T-helper 1 cell (primary cell): Measurements from ENCODE around the gene NUP37.
"Not testable (repeated sequence)": the region's sequence is repeated elsewhere in the genome, so short reads cannot be mapped to it uniquely, and the experiment has no call there.

Experiments used
- DNase-seq, 5 donors: peaks; one replicate each; pipeline ENCODE4 v3.0.0-alpha.2; 2012 to 2020

NUP37 gene

GRCh38 chr12:102089228-102089835 is 30.6 kb downstream of the NUP37 start:
- DNase-seq, result not testable (repeated sequence)

- no peak for DNase-seq
Observed at GRCh38 chr12:102080842-102081241, 39.1 kb downstream of the NUP37 start.

- DNase-seq, result not testable (repeated sequence)
Observed at GRCh38 chr12:102072092-102072491, 47.8 kb downstream of the NUP37 start.

GRCh38 chr12:102069707-102070106 is 50.2 kb downstream of the NUP37 start:
- no peak for DNase-seq

- no peak for DNase-seq
Observed at GRCh38 chr12:102067574-102068258, 52.2 kb downstream of the NUP37 start.

GRCh38 chr12:102064476-102064875 is 55.4 kb downstream of the NUP37 start:
- no peak for DNase-seq

- no peak for DNase-seq
Observed at GRCh38 chr12:102063069-102063468, 56.8 kb downstream of the NUP37 start.

- DNase-seq, result no peak
Observed at GRCh38 chr12:102062419-102062806, 57.5 kb downstream of the NUP37 start.

GRCh38 chr12:102061560-102062418 is 58.1 kb downstream of the NUP37 start, which contains the start of gene WASHC3:
Gene WASHC3 (minus strand): TSS chr12:102061991. CDS start chr12:102061962, 29 bp downstream.
- peak; percentile 83 to 95 (median 91) for DNase-seq

- peak in 1 of 5 donors; percentile 65 for DNase-seq
Observed at GRCh38 chr12:102061096-102061559, 58.8 kb downstream of the NUP37 start.

- DNase-seq, result peak in 1 of 5 donors; percentile 76
Observed at GRCh38 chr12:102059343-102059742, 60.6 kb downstream of the NUP37 start.

GRCh38 chr12:102054345-102054744 is 65.6 kb downstream of the NUP37 start:
- no peak for DNase-seq

- no peak for DNase-seq
Observed at GRCh38 chr12:102053062-102053349, 66.9 kb downstream of the NUP37 start.

GRCh38 chr12:102052192-102053061 is 67.5 kb downstream of the NUP37 start:
- DNase-seq, result no peak

- DNase-seq, result no peak
Observed at GRCh38 chr12:102051431-102051965, 68.4 kb downstream of the NUP37 start.

- no peak for DNase-seq
Observed at GRCh38 chr12:102050660-102051430, 69.1 kb downstream of the NUP37 start.

- peak in 1 of 5 donors; percentile 69 for DNase-seq
Observed at GRCh38 chr12:102043928-102044327, 76.0 kb downstream of the NUP37 start.

- DNase-seq, result no peak
Observed at GRCh38 chr12:102033991-102034745, 85.7 kb downstream of the NUP37 start.

GRCh38 chr12:102031852-102032251 is 88.1 kb downstream of the NUP37 start:
- DNase-seq, result no peak

GRCh38 chr12:102029141-102029540 is 90.8 kb downstream of the NUP37 start:
- DNase-seq, result no peak

- no peak for DNase-seq
Observed at GRCh38 chr12:102026728-102027127, 93.2 kb downstream of the NUP37 start.
